GM21786 (cell line): ENCODE results near the gene GGA2.
"Not testable (repeated sequence)": the region's sequence is repeated elsewhere in the genome, so short reads cannot be mapped to it uniquely, and the experiment has no call there.

Source experiments
- ATAC-seq: cut with Tn5 transposase; IDR thresholded peaks from one replicate; pipeline ENCODE4 v1.9.1; 2021; ENCODE audit not compliant: unreplicated experiment

Gene GGA2, protein sequence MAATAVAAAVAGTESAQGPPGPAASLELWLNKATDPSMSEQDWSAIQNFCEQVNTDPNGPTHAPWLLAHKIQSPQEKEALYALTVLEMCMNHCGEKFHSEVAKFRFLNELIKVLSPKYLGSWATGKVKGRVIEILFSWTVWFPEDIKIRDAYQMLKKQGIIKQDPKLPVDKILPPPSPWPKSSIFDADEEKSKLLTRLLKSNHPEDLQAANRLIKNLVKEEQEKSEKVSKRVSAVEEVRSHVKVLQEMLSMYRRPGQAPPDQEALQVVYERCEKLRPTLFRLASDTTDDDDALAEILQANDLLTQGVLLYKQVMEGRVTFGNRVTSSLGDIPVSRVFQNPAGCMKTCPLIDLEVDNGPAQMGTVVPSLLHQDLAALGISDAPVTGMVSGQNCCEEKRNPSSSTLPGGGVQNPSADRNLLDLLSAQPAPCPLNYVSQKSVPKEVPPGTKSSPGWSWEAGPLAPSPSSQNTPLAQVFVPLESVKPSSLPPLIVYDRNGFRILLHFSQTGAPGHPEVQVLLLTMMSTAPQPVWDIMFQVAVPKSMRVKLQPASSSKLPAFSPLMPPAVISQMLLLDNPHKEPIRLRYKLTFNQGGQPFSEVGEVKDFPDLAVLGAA

GRCh38 chr16:23510164-23510914 lies at the start of gene GGA2:
TSS of gene GGA2 (minus strand) at chr16:23510494. CDS start at chr16:23510411, 83 bp downstream.
- ATAC-seq, result peak; percentile 64

GRCh38 chr16:23557779-23558702 lies 47.7 kb upstream of the GGA2 start:
- no peak for ATAC-seq

DNA sequence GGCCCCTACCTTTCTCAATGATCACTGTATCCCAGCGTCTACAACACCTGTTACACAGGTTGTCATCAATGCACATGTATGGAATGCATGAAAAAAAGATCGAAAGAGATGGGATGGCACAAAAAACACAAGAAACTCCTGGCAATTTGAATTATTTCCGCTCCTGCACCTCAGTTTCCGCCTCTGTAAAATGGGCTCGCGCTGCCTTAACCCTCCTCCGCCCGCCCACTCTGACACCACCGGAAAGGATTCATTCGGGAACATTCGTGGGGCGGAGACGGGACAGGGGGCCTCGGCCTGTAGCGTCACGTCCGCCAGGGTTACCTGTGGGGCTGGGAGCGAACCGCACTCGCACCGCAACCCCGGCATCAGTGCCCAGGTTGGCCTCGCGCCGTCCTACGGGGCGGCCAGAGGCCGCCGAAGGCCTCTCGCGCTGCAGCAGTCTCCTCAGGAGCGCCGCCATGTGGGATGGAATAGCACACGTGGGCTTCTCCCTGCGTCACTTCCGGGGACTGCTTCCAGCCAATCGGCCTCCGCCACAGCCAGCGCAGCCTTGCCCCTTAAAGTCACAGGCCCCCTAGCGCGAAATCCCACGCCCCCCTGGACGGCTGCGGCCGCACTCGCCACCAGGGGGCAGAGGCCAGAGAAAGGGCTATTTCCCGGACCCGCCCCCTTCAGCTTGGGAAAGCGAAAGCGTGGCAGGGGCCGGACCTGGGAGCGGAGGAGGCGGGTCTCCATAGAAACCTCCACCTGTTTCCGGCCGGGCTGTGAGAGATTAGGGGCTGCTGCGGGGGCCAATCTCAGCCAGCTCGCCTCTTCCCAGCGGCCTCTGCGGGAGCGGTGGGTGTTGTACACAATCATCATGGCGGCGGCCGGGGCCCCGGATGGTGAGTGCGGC lies 46.8 kb upstream of the GGA2 start, which contains the start of the genes EARS2 and UBFD1:
EARS2 (minus strand) TSS at position 470 of the 898 bp plus-strand sequence; CDS start at position 463, 7 bp downstream.
UBFD1 (plus strand) TSS at position 847 of the 898 bp plus-strand sequence; CDS start at position 863, 16 bp downstream.
- peak; percentile 88 for ATAC-seq

GRCh38 chr16:23554536-23554935 lies 44.2 kb upstream of the GGA2 start:
- no peak for ATAC-seq

DNA sequence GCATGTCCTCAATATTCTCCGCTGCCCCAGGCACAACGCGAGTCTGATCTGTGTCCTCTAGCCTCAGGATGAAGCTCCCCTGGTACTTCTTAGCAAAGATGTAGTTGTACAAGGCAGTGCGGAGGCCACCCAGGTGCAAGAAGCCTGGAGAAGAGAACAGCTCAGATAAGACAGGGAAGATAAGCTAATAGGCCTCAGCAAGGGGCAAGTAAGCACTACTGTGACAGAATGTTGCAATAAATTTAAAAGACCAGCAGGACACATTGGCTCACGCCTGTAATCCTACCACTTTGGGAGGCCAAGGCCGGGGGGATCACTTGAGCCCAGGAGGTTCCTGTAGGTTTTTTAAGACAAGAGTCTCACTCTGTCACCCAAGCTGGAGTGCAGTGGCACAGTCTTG lies 41.9 kb upstream of the GGA2 start:
- ATAC-seq, result no peak

GRCh38 chr16:23549938-23550337 lies 39.6 kb upstream of the GGA2 start:
- ATAC-seq, result no peak

DNA sequence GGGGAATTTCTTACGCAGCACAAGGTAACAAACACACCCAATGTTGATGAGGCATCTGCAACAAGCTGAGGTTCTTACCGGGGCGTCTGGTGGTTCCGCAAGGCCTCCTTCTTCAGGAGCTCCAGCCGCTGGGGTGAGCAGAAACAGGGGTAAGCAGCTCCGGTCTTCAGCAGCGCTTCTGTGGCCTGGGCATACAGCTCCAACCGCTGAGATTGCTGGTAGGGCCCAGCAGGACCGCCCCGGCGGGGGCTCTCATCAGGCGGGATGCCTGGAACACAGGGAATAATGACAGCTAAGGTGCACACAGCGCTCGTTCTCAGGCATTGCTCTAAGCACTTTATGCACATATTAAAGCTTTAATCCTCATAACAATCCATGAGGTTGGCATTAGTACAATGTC lies 34.1 kb upstream of the GGA2 start:
- no peak for ATAC-seq

DNA sequence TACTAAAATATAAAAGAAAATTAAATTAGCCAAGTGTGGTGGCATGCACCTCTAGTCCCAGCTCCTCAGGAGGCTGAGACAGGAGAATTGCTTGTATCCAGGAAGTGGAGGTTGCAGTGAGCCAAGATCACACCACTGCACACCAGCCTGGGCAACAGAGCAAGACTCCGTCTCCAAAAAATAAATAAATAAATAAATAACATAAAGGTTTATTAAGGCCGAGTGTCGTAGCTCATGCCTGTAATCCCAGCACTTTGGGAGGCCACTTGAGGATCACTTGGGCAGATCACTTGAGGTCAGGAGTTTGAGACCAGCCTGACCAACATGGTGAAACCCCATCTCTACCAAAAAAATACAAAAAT lies 30.5 kb upstream of the GGA2 start:
- ATAC-seq, result not testable (repeated sequence)

- ATAC-seq, result no peak
Observed at GRCh38 chr16:23539984-23540816, 29.9 kb upstream of the GGA2 start.

- no peak for ATAC-seq
Observed at GRCh38 chr16:23538919-23539278, 28.6 kb upstream of the GGA2 start.

DNA sequence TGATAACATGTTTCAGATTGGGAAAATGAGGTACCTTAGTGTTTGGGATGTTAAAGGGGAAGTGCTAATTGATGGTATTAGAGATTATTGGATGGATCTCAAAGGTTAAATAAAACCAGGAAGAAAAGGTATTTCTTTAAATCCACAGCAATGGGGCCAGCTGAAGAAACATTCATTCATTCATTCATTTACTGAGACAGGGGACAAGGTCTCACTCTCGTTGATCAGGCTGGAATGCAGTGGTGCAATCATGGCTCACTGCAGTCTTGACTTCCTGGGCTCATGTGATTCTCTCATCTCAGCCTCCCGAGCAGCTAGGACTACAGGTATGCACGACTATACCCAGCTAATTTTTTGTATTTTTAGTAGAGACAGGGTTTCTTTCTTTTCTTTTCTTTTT lies 27.1 kb upstream of the GGA2 start:
- ATAC-seq, result no peak

GRCh38 chr16:23535901-23536300 lies 25.6 kb upstream of the GGA2 start:
- no peak for ATAC-seq

- no peak for ATAC-seq
Observed at GRCh38 chr16:23534868-23535860, 24.9 kb upstream of the GGA2 start.

DNA sequence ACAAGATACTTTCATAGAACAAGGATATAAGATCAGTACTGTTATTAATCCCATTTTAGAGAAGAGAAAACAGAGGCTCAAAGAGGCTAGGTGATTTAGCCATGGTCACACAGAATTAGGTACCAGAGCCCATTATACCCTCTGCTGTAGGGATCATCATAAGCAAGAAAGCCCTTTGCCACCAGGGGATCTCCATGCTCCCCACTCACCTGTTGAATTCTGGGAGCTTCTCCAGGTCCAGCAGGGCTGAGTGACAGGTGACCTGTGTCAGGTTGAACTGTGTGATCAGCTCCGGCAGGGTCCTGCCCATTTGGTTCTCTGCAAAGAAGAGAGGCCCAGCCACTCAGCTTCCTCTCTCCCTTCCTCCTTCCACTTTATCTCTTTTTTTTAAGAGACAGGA lies 22.2 kb upstream of the GGA2 start:
- no peak for ATAC-seq

GRCh38 chr16:23530062-23530461 lies 19.8 kb upstream of the GGA2 start:
- no peak for ATAC-seq

GRCh38 chr16:23528644-23529310 lies 18.5 kb upstream of the GGA2 start:
- no peak for ATAC-seq
